Airway epithelial cell (primary cell): Measurements from ENCODE around the gene ARMCX1. TPM values are rescaled to one million over a fixed set of nuclear protein-coding genes. Genes with fewer than 3 reads are reported as not detected.

Source experiments
- total RNA-seq: library from RNA; depleted of rRNA; stranded (reverse); fragments of >200 nt; gene quantifications from 2 replicates; pipeline ENCODE4 v1.2.3, GENCODE V29; 2015

ARMCX1 gene
- 8.4 and 9.2 TPM in 2 replicates for total RNA-seq

GRCh38 chrX:101550362-101550750 lies at the start of gene ARMCX1:
TSS of gene ARMCX1 (plus strand) at chrX:101550547. CDS start at chrX:101552931, 2,384 bp downstream.

Other genes starting within 250 kb of the ARMCX1 start
- gene TIMM8A, start 201.8 kb upstream of the ARMCX1 start, total RNA-seq, result 5.0 and 9.0 TPM in 2 replicates
- 0.23 TPM in 1 of 2 replicates, not detected in the other for gene BTK, start 164.4 kb upstream of the ARMCX1 start, total RNA-seq
- 548 and 1,383 TPM in 2 replicates for gene RPL36A, start 159.5 kb upstream of the ARMCX1 start, total RNA-seq
- 34.4 and 46.2 TPM in 2 replicates for gene GLA, start 142.6 kb upstream of the ARMCX1 start, total RNA-seq
- gene HNRNPH2, start 142.3 kb upstream of the ARMCX1 start, total RNA-seq, result 47.9 and 48.4 TPM in 2 replicates
- gene ARMCX4, start 65.1 kb upstream of the ARMCX1 start, total RNA-seq, result 0.05 and 0.92 TPM in 2 replicates
- gene ARMCX6, start 67.5 kb downstream of the ARMCX1 start, total RNA-seq, result 8.0 and 13.6 TPM in 2 replicates
- gene ARMCX3, start 72.6 kb downstream of the ARMCX1 start, total RNA-seq, result 20.6 and 21.9 TPM in 2 replicates
- 20.0 and 25.5 TPM in 2 replicates for gene ARMCX2, start 109.3 kb downstream of the ARMCX1 start, total RNA-seq